ENCODE measurements around the gene CT45A6.
"Not testable (repeated sequence)": the region's sequence is repeated elsewhere in the genome, so short reads cannot be mapped to it uniquely, and the experiment has no call there.

DNA sequence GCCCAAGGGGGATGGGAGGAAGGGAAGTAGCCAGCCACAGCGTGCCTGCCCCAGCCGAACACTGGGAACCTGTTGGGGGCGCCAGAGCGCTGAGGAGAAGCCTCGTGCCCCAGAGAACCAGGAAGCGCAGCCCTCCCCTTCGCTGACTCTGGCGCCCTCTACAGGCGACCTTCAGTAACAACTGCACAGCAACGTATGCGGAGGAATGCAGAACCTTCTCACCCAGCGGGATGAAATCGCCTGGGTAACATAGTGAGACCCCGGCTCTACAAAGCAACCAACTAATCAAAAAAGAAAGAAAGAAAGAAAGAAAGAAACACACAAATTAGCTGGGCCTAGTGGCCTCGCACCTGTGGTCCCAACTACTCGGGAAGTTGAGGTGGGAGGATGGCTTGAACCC is at the start of gene CT45A6:
- not testable (repeated sequence) for TF ChIP-seq POLR2A (IDR thresholded peaks at IDR 0.05)
- TF ChIP-seq, protein P1, sequence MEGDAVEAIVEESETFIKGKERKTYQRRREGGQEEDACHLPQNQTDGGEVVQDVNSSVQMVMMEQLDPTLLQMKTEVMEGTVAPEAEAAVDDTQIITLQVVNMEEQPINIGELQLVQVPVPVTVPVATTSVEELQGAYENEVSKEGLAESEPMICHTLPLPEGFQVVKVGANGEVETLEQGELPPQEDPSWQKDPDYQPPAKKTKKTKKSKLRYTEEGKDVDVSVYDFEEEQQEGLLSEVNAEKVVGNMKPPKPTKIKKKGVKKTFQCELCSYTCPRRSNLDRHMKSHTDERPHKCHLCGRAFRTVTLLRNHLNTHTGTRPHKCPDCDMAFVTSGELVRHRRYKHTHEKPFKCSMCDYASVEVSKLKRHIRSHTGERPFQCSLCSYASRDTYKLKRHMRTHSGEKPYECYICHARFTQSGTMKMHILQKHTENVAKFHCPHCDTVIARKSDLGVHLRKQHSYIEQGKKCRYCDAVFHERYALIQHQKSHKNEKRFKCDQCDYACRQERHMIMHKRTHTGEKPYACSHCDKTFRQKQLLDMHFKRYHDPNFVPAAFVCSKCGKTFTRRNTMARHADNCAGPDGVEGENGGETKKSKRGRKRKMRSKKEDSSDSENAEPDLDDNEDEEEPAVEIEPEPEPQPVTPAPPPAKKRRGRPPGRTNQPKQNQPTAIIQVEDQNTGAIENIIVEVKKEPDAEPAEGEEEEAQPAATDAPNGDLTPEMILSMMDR (IDR thresholded peaks at IDR 0.05 in 8 of 11, conservative IDR thresholded peaks at IDR 0.05 in 3 of 11) = not testable (repeated sequence)
